ENCODE measurements around the gene KLHDC10.
A peak's percentile ranks its signal among the peaks of the same experiment; 100 is the strongest.
"Not testable (repeated sequence)": the region's sequence is repeated elsewhere in the genome, so short reads cannot be mapped to it uniquely, and the experiment has no call there.

Gene KLHDC10

GRCh38 chr7:130064580-130064926 lies 5.8 kb upstream of the KLHDC10 start:
- not testable (repeated sequence) for H3K27ac Mint-ChIP-seq; H3K9me3 Mint-ChIP-seq; H3K27me3 Mint-ChIP-seq; H3K4me3 Mint-ChIP-seq; DNase-seq; H3K36me3 Mint-ChIP-seq (ENCODE audit: low read depth); H3K4me1 Mint-ChIP-seq (ENCODE audit: low read depth)

- no peak for DNase-seq
- Mint-ChIP-seq H3K9me3 (no peaks in the 10 kb centered on the region), H3K36me3 (ENCODE audit: low read depth) (peaks cover 3% of the 10 kb centered on the region), H3K4me1 (ENCODE audit: low read depth) (peaks cover 7% of the 10 kb centered on the region), H3K27ac (no peak overlapping the region), H3K27me3 (peaks cover 9% of the 10 kb centered on the region), H3K4me3 (no peak overlapping the region)
Observed at GRCh38 chr7:130065500-130066152, 4.7 kb upstream of the KLHDC10 start.

- Mint-ChIP-seq H3K27me3 (no peaks in the 10 kb centered on the region), H3K27ac (peak overlapping the region; percentile 89), H3K4me1 (ENCODE audit: low read depth) (peaks cover 33% of the 10 kb centered on the region), H3K36me3 (ENCODE audit: low read depth) (peaks cover 13% of the 10 kb centered on the region), H3K9me3 (no peaks in the 10 kb centered on the region), H3K4me3 (peak overlapping the region; percentile 90)
- DNase-seq, result no peak
Observed at GRCh38 chr7:130069179-130069977, 956 bp upstream of the KLHDC10 start.

- Mint-ChIP-seq H3K27me3 (no peaks in the 10 kb centered on the region), H3K27ac (peak overlapping the region; percentile 89), H3K4me3 (peak overlapping the region; percentile 90), H3K9me3 (no peaks in the 10 kb centered on the region), H3K4me1 (ENCODE audit: low read depth) (peaks cover 45% of the 10 kb centered on the region), H3K36me3 (ENCODE audit: low read depth) (peaks cover 13% of the 10 kb centered on the region)
- no peak for DNase-seq
Observed at GRCh38 chr7:130070861-130071622, 708 bp downstream of the KLHDC10 start.

- no peak overlapping the region for H3K27ac Mint-ChIP-seq
Observed at GRCh38 chr7:130071701-130072622, 1.6 kb downstream of the KLHDC10 start.

GRCh38 chr7:130079846-130080394 lies 9.6 kb downstream of the KLHDC10 start:
- no peak overlapping the region for H3K4me3 Mint-ChIP-seq
- H3K9me3 Mint-ChIP-seq, result no peaks in the 10 kb centered on the region
- H3K27ac Mint-ChIP-seq, result no peak overlapping the region
- H3K27me3 Mint-ChIP-seq, result no peaks in the 10 kb centered on the region
- H3K4me1 Mint-ChIP-seq (ENCODE audit: low read depth), result peaks cover 33% of the 10 kb centered on the region
- no peak for DNase-seq
- peaks cover 17% of the 10 kb centered on the region for H3K36me3 Mint-ChIP-seq (ENCODE audit: low read depth)

More at GRCh38 chr7:130071701-130072622, 1.6 kb downstream of the KLHDC10 start:
- DNase-seq, result peak; percentile 43
- Mint-ChIP-seq H3K36me3 (ENCODE audit: low read depth) (peaks cover 13% of the 10 kb centered on the region), H3K4me3 (peak overlapping the region; percentile 90), H3K27me3 (no peaks in the 10 kb centered on the region), H3K9me3 (no peaks in the 10 kb centered on the region), H3K4me1 (ENCODE audit: low read depth) (peaks cover 49% of the 10 kb centered on the region)

- H3K27me3 Mint-ChIP-seq, DNase-seq, H3K9me3 Mint-ChIP-seq, H3K4me3 Mint-ChIP-seq, H3K27ac Mint-ChIP-seq: not testable (repeated sequence)
- peaks cover 26% of the 10 kb centered on the region for H3K4me1 Mint-ChIP-seq (ENCODE audit: low read depth)
- peaks cover 15% of the 10 kb centered on the region for H3K36me3 Mint-ChIP-seq (ENCODE audit: low read depth)
Observed at GRCh38 chr7:130083497-130083896, 13.2 kb downstream of the KLHDC10 start.

- DNase-seq, result no peak
- peaks cover 30% of the 10 kb centered on the region for H3K4me1 Mint-ChIP-seq (ENCODE audit: low read depth)
- peaks cover 13% of the 10 kb centered on the region for H3K36me3 Mint-ChIP-seq (ENCODE audit: low read depth)
- no peaks in the 10 kb centered on the region for H3K9me3 Mint-ChIP-seq
- no peaks in the 10 kb centered on the region for H3K27me3 Mint-ChIP-seq
- no peak overlapping the region for H3K27ac Mint-ChIP-seq
- H3K4me3 Mint-ChIP-seq, result no peak overlapping the region
Observed at GRCh38 chr7:130084037-130084875, 13.9 kb downstream of the KLHDC10 start.

GRCh38 chr7:130085235-130085634 lies 14.9 kb downstream of the KLHDC10 start:
- H3K9me3 Mint-ChIP-seq, H3K27ac Mint-ChIP-seq, H3K4me3 Mint-ChIP-seq, H3K27me3 Mint-ChIP-seq, DNase-seq: not testable (repeated sequence)
- Mint-ChIP-seq H3K36me3 (ENCODE audit: low read depth) (peaks cover 12% of the 10 kb centered on the region), H3K4me1 (ENCODE audit: low read depth) (peaks cover 24% of the 10 kb centered on the region)

- no peak overlapping the region for H3K27ac Mint-ChIP-seq
- no peaks in the 10 kb centered on the region for H3K9me3 Mint-ChIP-seq
- peaks cover 36% of the 10 kb centered on the region for H3K4me1 Mint-ChIP-seq (ENCODE audit: low read depth)
- peaks cover 21% of the 10 kb centered on the region for H3K36me3 Mint-ChIP-seq (ENCODE audit: low read depth)
- H3K4me3 Mint-ChIP-seq, result no peak overlapping the region
- no peaks in the 10 kb centered on the region for H3K27me3 Mint-ChIP-seq
- no peak for DNase-seq
Observed at GRCh38 chr7:130086938-130087337, 16.6 kb downstream of the KLHDC10 start.

GRCh38 chr7:130087364-130087763 lies 17.0 kb downstream of the KLHDC10 start:
- Mint-ChIP-seq H3K4me1 (ENCODE audit: low read depth) (peaks cover 41% of the 10 kb centered on the region), H3K27me3 (no peaks in the 10 kb centered on the region), H3K36me3 (ENCODE audit: low read depth) (peaks cover 21% of the 10 kb centered on the region), H3K27ac (no peak overlapping the region), H3K9me3 (no peaks in the 10 kb centered on the region), H3K4me3 (no peak overlapping the region)
- no peak for DNase-seq

- Mint-ChIP-seq H3K27ac (peak overlapping the region; percentile 77), H3K27me3 (no peaks in the 10 kb centered on the region)
Observed at GRCh38 chr7:130090745-130091532, 20.6 kb downstream of the KLHDC10 start.

More at GRCh38 chr7:130090745-130091532, 20.6 kb downstream of the KLHDC10 start:
- no peak for DNase-seq
- Mint-ChIP-seq H3K4me1 (ENCODE audit: low read depth) (peaks cover 37% of the 10 kb centered on the region), H3K4me3 (no peak overlapping the region), H3K36me3 (ENCODE audit: low read depth) (peaks cover 11% of the 10 kb centered on the region), H3K9me3 (no peaks in the 10 kb centered on the region)

Measured in activated T-cell treated with anti-CD3 and anti-CD28 coated beads, Interleukin-2, amount 50 U/mL, for 24 hours (primary cell).